Tibial artery (tissue), 4 donors: ENCODE measurements around the gene CACNA2D2.

Experiments
- DNase-seq, 2 donors: peaks; one replicate each; pipeline ENCODE4 v3.0.0-alpha.2; 2019
- H3K27ac ChIP-seq, 2 donors: fragments of 200-600 bp; sonication (generic) in 1 of 2; 1 replicate in 1 of 2; 2 replicates in 1 of 2; pipeline ENCODE4 v1.5.1; 2018 to 2019; ENCODE audit warnings: mild to moderate bottlenecking in 1 of 2
- H3K27me3 ChIP-seq, 2 donors: fragments of 200-600 bp; sonication (generic) in 1 of 2; one replicate each; pipeline versions ENCODE4 v1.5.1 to v1.6.0; 2016 to 2019
- H3K36me3 ChIP-seq, 3 donors: fragments of 200-600 bp; sonication (generic) in 2 of 3; one replicate each; pipeline ENCODE4 v1.5.1; 2016 to 2019; ENCODE audit warnings: mild to moderate bottlenecking in 2 of 3
- H3K4me1 ChIP-seq, 4 donors: fragments of 200-600 bp; sonication (generic) in 2 of 4; 1 replicate in 3 of 4; 2 replicates in 1 of 4; pipeline ENCODE4 v1.5.1; 2016 to 2019
- H3K4me3 ChIP-seq, 2 donors: fragments of 200-600 bp; sonication (generic) in 1 of 2; 1 replicate in 1 of 2; 2 replicates in 1 of 2; pipeline ENCODE4 v1.5.1; 2018 to 2019; ENCODE audit warnings: mild to moderate bottlenecking in 2 of 2
- H3K9me3 ChIP-seq, 3 donors: fragments of 200-600 bp; sonication (generic) in 1 of 3; one replicate each; pipeline ENCODE4 v1.5.1; 2016 to 2019
- CTCF ChIP-seq, 2 experiments: fragments of 200-600 bp in 1 of 2; fragments of 450-650 bp in 1 of 2; IDR thresholded peaks; one replicate each; pipeline ENCODE4 v1.5.1; 2017 to 2019; ENCODE audit warnings: antibody characterized with exemption in 2 of 2, mild to moderate bottlenecking in 1 of 2, moderate library complexity in 1 of 2
- intact Hi-C: fragments of 100-400 bp; cut with DNase I; formaldehyde crosslinking; loops from one replicate; pipeline ENCODE4 v1.15.0; 2023; ENCODE audit warnings: low total_unique reads

The CACNA2D2 gene

GRCh38 chr3:50430191-50430590, 73.2 kb downstream of the CACNA2D2 start:
- Histone ChIP-seq H3K27ac (no peak overlapping the region), H3K27me3 (peaks cover 0 to 5% of the 10 kb centered on the region in 2 donors), H3K36me3 (no peaks in the 10 kb centered on the region), H3K4me3 (no peak overlapping the region), H3K9me3 (no peaks in the 10 kb centered on the region), H3K4me1 (no peaks in the 10 kb centered on the region)
- no peak for TF ChIP-seq CTCF (IDR thresholded peaks at IDR 0.05)
- intact Hi-C loops: no loop called here
- DNase-seq: no peak

- no peak overlapping the region for H3K27ac ChIP-seq
- H3K4me3 ChIP-seq: no peak overlapping the region
- no peak for TF ChIP-seq CTCF (IDR thresholded peaks at IDR 0.05)
- no peaks in the 10 kb centered on the region for H3K36me3 ChIP-seq
- intact Hi-C loops: no loop called here
- no peaks in the 10 kb centered on the region for H3K9me3 ChIP-seq
- DNase-seq: no peak
- H3K27me3 ChIP-seq: no peaks in the 10 kb centered on the region
- H3K4me1 ChIP-seq: no peaks in the 10 kb centered on the region
Observed at GRCh38 chr3:50428007-50428633, 75.3 kb downstream of the CACNA2D2 start.

GRCh38 chr3:50427217-50427616, 76.2 kb downstream of the CACNA2D2 start:
- Histone ChIP-seq H3K4me1 (no peaks in the 10 kb centered on the region), H3K4me3 (no peak overlapping the region), H3K27me3 (no peaks in the 10 kb centered on the region), H3K9me3 (no peaks in the 10 kb centered on the region), H3K36me3 (no peaks in the 10 kb centered on the region), H3K27ac (no peak overlapping the region)
- intact Hi-C loops: no loop called here
- no peak for DNase-seq
- TF ChIP-seq CTCF (IDR thresholded peaks at IDR 0.05): no peak

GRCh38 chr3:50425911-50426310, 77.5 kb downstream of the CACNA2D2 start:
- no peaks in the 10 kb centered on the region for H3K4me1 ChIP-seq
- no peaks in the 10 kb centered on the region for H3K36me3 ChIP-seq
- intact Hi-C loops: no loop called here
- no peak overlapping the region for H3K4me3 ChIP-seq
- H3K27me3 ChIP-seq: no peaks in the 10 kb centered on the region
- H3K27ac ChIP-seq: no peak overlapping the region
- TF ChIP-seq CTCF (IDR thresholded peaks at IDR 0.05): no peak
- no peaks in the 10 kb centered on the region for H3K9me3 ChIP-seq
- no peak for DNase-seq

- no peak for TF ChIP-seq CTCF (IDR thresholded peaks at IDR 0.05)
- H3K27ac ChIP-seq: no peak overlapping the region
- H3K4me1 ChIP-seq: no peaks in the 10 kb centered on the region
- intact Hi-C loops: no loop called here
- H3K36me3 ChIP-seq: no peaks in the 10 kb centered on the region
- no peak for DNase-seq
- no peaks in the 10 kb centered on the region for H3K9me3 ChIP-seq
- H3K27me3 ChIP-seq: no peaks in the 10 kb centered on the region
- no peak overlapping the region for H3K4me3 ChIP-seq
Observed at GRCh38 chr3:50423543-50423942, 79.9 kb downstream of the CACNA2D2 start.

- intact Hi-C loops: no loop called here
- Histone ChIP-seq H3K9me3 (no peaks in the 10 kb centered on the region), H3K4me3 (no peak overlapping the region), H3K27me3 (no peaks in the 10 kb centered on the region), H3K36me3 (no peaks in the 10 kb centered on the region), H3K4me1 (no peaks in the 10 kb centered on the region), H3K27ac (no peak overlapping the region)
- no peak for DNase-seq
- TF ChIP-seq CTCF (IDR thresholded peaks at IDR 0.05): no peak
Observed at GRCh38 chr3:50422153-50422552, 81.3 kb downstream of the CACNA2D2 start.
